Spinal cord (tissue), 10 donors: Measurements from ENCODE around the gene VWCE. TPM values are rescaled to one million over a fixed set of nuclear protein-coding genes. Genes with fewer than 3 reads are reported as not detected.
A peak's percentile ranks its signal among the peaks of the same experiment; 100 is the strongest.

Experiments
- DNase-seq, 6 donors: peaks; one replicate each; pipeline versions ENCODE4 v3.0.0 to v3.0.0-alpha.2; 2013 to 2015; ENCODE audit warnings: low spot score in 6 of 6, low read depth in 4 of 6
- H3K27ac ChIP-seq: one replicate; pipeline ENCODE4 v1.5.1; 2013; ENCODE audit warnings: low read depth, low read length, control low read depth
- H3K27me3 ChIP-seq: one replicate; pipeline ENCODE4 v1.6.1; 2013; ENCODE audit warnings: low read length; ENCODE audit not compliant: control insufficient read depth, insufficient read depth
- H3K36me3 ChIP-seq: one replicate; pipeline ENCODE4 v1.6.1; 2013; ENCODE audit warnings: low read length; ENCODE audit not compliant: control insufficient read depth, insufficient read depth
- H3K4me1 ChIP-seq: one replicate; pipeline ENCODE4 v1.6.1; 2013; ENCODE audit warnings: low read length; ENCODE audit not compliant: control insufficient read depth, insufficient read depth
- H3K4me3 ChIP-seq: one replicate; pipeline ENCODE4 v1.5.1; 2013; ENCODE audit warnings: low read depth, low read length, control low read depth
- H3K9me3 ChIP-seq: one replicate; pipeline ENCODE4 v1.6.1; 2013; ENCODE audit warnings: low read length; ENCODE audit not compliant: control insufficient read depth, insufficient read depth
- WGBS: methylation state at CpG from one replicate; pipeline ENCODE4 v1.1.5; 2013; ENCODE audit warnings: missing lambda C conversion rate; ENCODE audit not compliant: insufficient coverage; 5-methylcytosine and 5-hydroxymethylcytosine counted together
- polyA plus RNA-seq, 2 donors: library from polyadenylated mRNA; unstranded; fragments of 120-200 nt; gene quantifications; one replicate each; pipeline ENCODE4 v1.2.1, GENCODE V29; 2013; ENCODE audit not compliant: insufficient read length in 2 of 2
- total RNA-seq, 2 donors: library from RNA; depleted of rRNA in 1 of 2; stranded (reverse); fragments of 120-200 nt in 1 of 2; fragments of >200 nt in 1 of 2; gene quantifications; one replicate each; pipeline versions ENCODE4 v1.2.3 to v1.2.4, GENCODE V29; 2013 to 2014
- donor health status: healthy.

Gene VWCE
- total and polyA plus RNA-seq, 4 donors: 1.5 to 10.7 (median 3.8) TPM

GRCh38 chr11:61305417-61305816 is 10.3 kb upstream of the VWCE start:
- Histone ChIP-seq H3K27me3 (no peaks in the 10 kb centered on the region), H3K4me1 (no peaks in the 10 kb centered on the region), H3K27ac (no peak overlapping the region), H3K9me3 (no peaks in the 10 kb centered on the region), H3K4me3 (no peak overlapping the region), H3K36me3 (peaks cover 86% of the 10 kb centered on the region)
- 99% methylated on average over 6 of the region's 7 CpGs for WGBS
- no peak for DNase-seq

- no peak for DNase-seq
- Histone ChIP-seq H3K27ac (no peak overlapping the region), H3K36me3 (peaks cover 80% of the 10 kb centered on the region), H3K9me3 (no peaks in the 10 kb centered on the region), H3K4me3 (no peak overlapping the region), H3K27me3 (no peaks in the 10 kb centered on the region), H3K4me1 (no peaks in the 10 kb centered on the region)
- 100% methylated on average over 6 of the region's 9 CpGs for WGBS
Measured at GRCh38 chr11:61303725-61304124, 8.6 kb upstream of the VWCE start.

GRCh38 chr11:61302550-61302949 is 7.4 kb upstream of the VWCE start:
- Histone ChIP-seq H3K27ac (no peak overlapping the region), H3K4me1 (no peaks in the 10 kb centered on the region), H3K4me3 (no peak overlapping the region), H3K9me3 (no peaks in the 10 kb centered on the region), H3K27me3 (no peaks in the 10 kb centered on the region), H3K36me3 (peaks cover 72% of the 10 kb centered on the region)
- 94% methylated on average over 9 of the region's 13 CpGs for WGBS
- no peak for DNase-seq

GRCh38 chr11:61298663-61299244 is 3.6 kb upstream of the VWCE start:
- Histone ChIP-seq H3K4me1 (peaks cover 18% of the 10 kb centered on the region), H3K27me3 (no peaks in the 10 kb centered on the region), H3K27ac (no peak overlapping the region), H3K4me3 (no peak overlapping the region), H3K9me3 (no peaks in the 10 kb centered on the region), H3K36me3 (peaks cover 46% of the 10 kb centered on the region)
- 84% methylated on average over 3 of the region's 4 CpGs for WGBS
- DNase-seq: no peak

- WGBS: 25% methylated on average over 1 of the region's 5 CpGs
- H3K4me3 ChIP-seq: no peak overlapping the region
- peaks cover 21% of the 10 kb centered on the region for H3K4me1 ChIP-seq
- no peak overlapping the region for H3K27ac ChIP-seq
- peak in 1 of 6 donors; percentile 46 for DNase-seq
- peaks cover 36% of the 10 kb centered on the region for H3K36me3 ChIP-seq
- H3K9me3 ChIP-seq: no peaks in the 10 kb centered on the region
- no peaks in the 10 kb centered on the region for H3K27me3 ChIP-seq
Measured at GRCh38 chr11:61297746-61298145, 2.6 kb upstream of the VWCE start.

GRCh38 chr11:61297341-61297740 is 2.2 kb upstream of the VWCE start:
- no CpG with 5 or more reads among the region's 1 CpG for WGBS
- Histone ChIP-seq H3K4me3 (no peak overlapping the region), H3K27me3 (no peaks in the 10 kb centered on the region), H3K4me1 (peaks cover 21% of the 10 kb centered on the region), H3K9me3 (no peaks in the 10 kb centered on the region), H3K27ac (no peak overlapping the region), H3K36me3 (peaks cover 32% of the 10 kb centered on the region)
- no peak for DNase-seq

- WGBS: 26% methylated on average over 9 of the region's 12 CpGs
- no peak for DNase-seq
- peak overlapping the region; percentile 42 for H3K4me3 ChIP-seq
- no peak overlapping the region for H3K27ac ChIP-seq
- H3K36me3 ChIP-seq: peaks cover 24% of the 10 kb centered on the region
- H3K27me3 ChIP-seq: no peaks in the 10 kb centered on the region
- H3K9me3 ChIP-seq: no peaks in the 10 kb centered on the region
- H3K4me1 ChIP-seq: peaks cover 21% of the 10 kb centered on the region
Measured at GRCh38 chr11:61295596-61295926, 445 bp upstream of the VWCE start.

GRCh38 chr11:61293867-61294716 is 1.0 kb downstream of the VWCE start:
- Histone ChIP-seq H3K36me3 (peaks cover 15% of the 10 kb centered on the region), H3K27me3 (no peaks in the 10 kb centered on the region), H3K9me3 (no peaks in the 10 kb centered on the region), H3K4me3 (peak overlapping the region; percentile 42), H3K27ac (no peak overlapping the region), H3K4me1 (peaks cover 21% of the 10 kb centered on the region)
- DNase-seq: peak in 3 of 6 donors; percentile 4 to 72 (median 68)
- under 1% methylated on average over 60 of the region's 60 CpGs for WGBS

- no peak for DNase-seq
- no peak overlapping the region for H3K4me3 ChIP-seq
- WGBS: no CpG with 5 or more reads among the region's 2 CpGs
- H3K36me3 ChIP-seq: peaks cover 15% of the 10 kb centered on the region
- no peaks in the 10 kb centered on the region for H3K27me3 ChIP-seq
- H3K27ac ChIP-seq: no peak overlapping the region
- no peaks in the 10 kb centered on the region for H3K9me3 ChIP-seq
- peaks cover 21% of the 10 kb centered on the region for H3K4me1 ChIP-seq
Measured at GRCh38 chr11:61292356-61292755, 2.8 kb downstream of the VWCE start.
